Brain microvascular endothelial cell (primary cell): Measurements from ENCODE around the gene ADORA2B.
A peak's percentile ranks its signal among the peaks of the same experiment; 100 is the strongest.
"Not testable (repeated sequence)": the region's sequence is repeated elsewhere in the genome, so short reads cannot be mapped to it uniquely, and the experiment has no call there.

Experiments
- DNase-seq: peaks from one replicate; pipeline ENCODE4 v3.0.0-alpha.2; 2020
- H3K27ac ChIP-seq: fragments of 250-450 bp; sonication (Bioruptor Pico); 2 replicates; pipeline ENCODE4 v1.5.1; 2020; ENCODE audit warnings: mild to moderate bottlenecking, moderate library complexity
- H3K27me3 ChIP-seq: fragments of 250-450 bp; sonication (Bioruptor Pico); replicated peaks from 2 replicates; pipeline ENCODE4 v1.5.1; 2020; ENCODE audit warnings: mild to moderate bottlenecking
- H3K36me3 ChIP-seq: fragments of 250-450 bp; sonication (Bioruptor Pico); replicated peaks from 2 replicates; pipeline ENCODE4 v1.5.1; 2020; ENCODE audit warnings: mild to moderate bottlenecking
- H3K4me3 ChIP-seq: 2 replicates; pipeline ENCODE4 v1.5.1; 2011; ENCODE audit warnings: low read depth, mild to moderate bottlenecking, control low read depth, low read length, moderate library complexity
- CTCF ChIP-seq: IDR thresholded peaks from 2 replicates; pipeline ENCODE4 v1.5.1; 2011; ENCODE audit warnings: low read depth, mild to moderate bottlenecking, moderate library complexity, low read length, control low read depth, inconsistent platforms; ENCODE audit errors: missing control alignments
- in situ Hi-C: cut with HindIII; loops from 2 replicates; pipeline ENCODE4 v1.10.0; 2017; ENCODE audit warnings: low sequenced_read_pairs, low pct_ligation_motif_present

Gene ADORA2B

GRCh38 chr17:15908378-15908777 is 36.6 kb upstream of the ADORA2B start:
- Histone ChIP-seq H3K27ac (no peak overlapping the region), H3K36me3 (no peaks in the 10 kb centered on the region), H3K27me3 (no peaks in the 10 kb centered on the region), H3K4me3 (no peak overlapping the region)
- DNase-seq, result no peak
- TF ChIP-seq CTCF, result no peak
- in situ Hi-C loops, result no loop called here

GRCh38 chr17:15909481-15909991 is 35.4 kb upstream of the ADORA2B start:
- in situ Hi-C loops, result no loop called here
- H3K4me3 ChIP-seq, result no peak overlapping the region
- no peaks in the 10 kb centered on the region for H3K36me3 ChIP-seq
- H3K27me3 ChIP-seq, result no peaks in the 10 kb centered on the region
- no peak for TF ChIP-seq CTCF
- DNase-seq, result peak; percentile 44
- H3K27ac ChIP-seq, result peak overlapping the region; percentile 29

- H3K27ac ChIP-seq, result no peak overlapping the region
- no peak overlapping the region for H3K4me3 ChIP-seq
- no peak for TF ChIP-seq CTCF
- H3K27me3 ChIP-seq, result no peaks in the 10 kb centered on the region
- DNase-seq, result no peak
- H3K36me3 ChIP-seq, result no peaks in the 10 kb centered on the region
- in situ Hi-C loops, result no loop called here
Observed at GRCh38 chr17:15910791-15911190, 34.1 kb upstream of the ADORA2B start.

GRCh38 chr17:15911701-15912100 is 33.2 kb upstream of the ADORA2B start:
- DNase-seq, H3K4me3 ChIP-seq, in situ Hi-C loops, H3K27me3 ChIP-seq, H3K36me3 ChIP-seq, H3K27ac ChIP-seq: not testable (repeated sequence)

- no peak for TF ChIP-seq CTCF
- no peak overlapping the region for H3K27ac ChIP-seq
- no peaks in the 10 kb centered on the region for H3K36me3 ChIP-seq
- in situ Hi-C loops, result no loop called here
- no peak for DNase-seq
- H3K4me3 ChIP-seq, result no peak overlapping the region
- no peaks in the 10 kb centered on the region for H3K27me3 ChIP-seq
Observed at GRCh38 chr17:15912416-15912955, 32.4 kb upstream of the ADORA2B start.

GRCh38 chr17:15913826-15914225 is 31.1 kb upstream of the ADORA2B start:
- DNase-seq, result no peak
- H3K36me3 ChIP-seq, result no peaks in the 10 kb centered on the region
- no peak overlapping the region for H3K4me3 ChIP-seq
- TF ChIP-seq CTCF, result no peak
- H3K27ac ChIP-seq, result peak overlapping the region; percentile 91
- H3K27me3 ChIP-seq, result no peaks in the 10 kb centered on the region
- in situ Hi-C loops, result no loop called here
